Nephron (organoid): ENCODE measurements around the gene BUB3.

Experiments used
- H3K27ac Mint-ChIP-seq, 3 experiments: 2 replicates each; pipeline ENCODE4 v1.8.0; 2020; ENCODE audit warnings: mixed read lengths in 3 of 3, mild to moderate bottlenecking in 2 of 3, moderate library complexity in 1 of 3
- H3K27me3 Mint-ChIP-seq: 2 replicates; pipeline ENCODE4 v1.8.0; 2021; ENCODE audit warnings: low read depth, mild to moderate bottlenecking, moderate library complexity, mixed read lengths
- H3K36me3 Mint-ChIP-seq: 2 replicates; pipeline ENCODE4 v1.8.0; 2020; ENCODE audit warnings: low read depth, mixed read lengths
- H3K4me1 Mint-ChIP-seq: 2 replicates; pipeline ENCODE4 v1.8.0; 2020; ENCODE audit warnings: mixed read lengths
- H3K4me3 Mint-ChIP-seq, 3 experiments: 2 replicates each; pipeline ENCODE4 v1.8.0; 2020; ENCODE audit warnings: mild to moderate bottlenecking in 3 of 3, mixed read lengths in 3 of 3, moderate library complexity in 2 of 3
- H3K9me3 Mint-ChIP-seq: 2 replicates; pipeline ENCODE4 v1.8.0; 2020; ENCODE audit warnings: mixed read lengths
- CTCF ChIP-seq, 3 experiments: fragments of 200-600 bp; sonication (generic); IDR thresholded peaks; one replicate each; pipeline ENCODE4 v1.5.0; 2021; ENCODE audit warnings: antibody characterized with exemption in 3 of 3; ENCODE audit not compliant: unreplicated experiment in 3 of 3

Gene BUB3

GRCh38 chr10:123157210-123157609 is 3.0 kb downstream of the BUB3 start:
- Mint-ChIP-seq H3K27ac (no peak overlapping the region), H3K4me3 (no peak overlapping the region), H3K4me1 (peaks cover 17% of the 10 kb centered on the region), H3K36me3 (peaks cover 54% of the 10 kb centered on the region), H3K27me3 (peaks cover 21% of the 10 kb centered on the region), H3K9me3 (no peaks in the 10 kb centered on the region)
- no peak for TF ChIP-seq CTCF (IDR thresholded peaks at IDR 0.05; ENCODE audit: unreplicated experiment in 3 of 3)

DNA sequence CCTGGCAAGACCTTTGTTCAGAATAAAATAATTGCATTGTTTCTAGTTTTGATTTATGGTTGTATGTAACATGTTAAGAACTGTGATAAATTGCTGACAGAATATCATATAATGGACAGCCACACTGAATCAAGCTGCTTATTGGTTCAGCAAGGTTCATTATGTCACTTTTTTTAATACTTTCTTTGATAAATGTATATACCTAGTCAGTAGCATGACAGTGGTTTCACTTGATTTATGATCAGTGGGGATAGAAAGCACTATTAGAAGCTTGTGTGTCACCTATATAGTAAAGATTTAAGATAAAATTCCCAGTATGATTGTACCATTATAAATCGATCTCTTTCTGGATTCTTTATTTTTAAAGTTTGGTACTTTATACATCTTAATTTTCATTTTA is 4.5 kb downstream of the BUB3 start:
- peak overlapping the region in 2 of 3 experiments; percentile 5 to 9 for H3K4me3 Mint-ChIP-seq
- H3K4me1 Mint-ChIP-seq = peaks cover 17% of the 10 kb centered on the region
- peaks cover 64% of the 10 kb centered on the region for H3K36me3 Mint-ChIP-seq
- TF ChIP-seq CTCF (IDR thresholded peaks at IDR 0.05; ENCODE audit: unreplicated experiment in 3 of 3) = no peak
- no peaks in the 10 kb centered on the region for H3K9me3 Mint-ChIP-seq
- H3K27me3 Mint-ChIP-seq = peaks cover 6% of the 10 kb centered on the region
- H3K27ac Mint-ChIP-seq = no peak overlapping the region

- peaks cover 13% of the 10 kb centered on the region for H3K4me1 Mint-ChIP-seq
- TF ChIP-seq CTCF (IDR thresholded peaks at IDR 0.05; ENCODE audit: unreplicated experiment in 3 of 3) = no peak
- no peaks in the 10 kb centered on the region for H3K9me3 Mint-ChIP-seq
- peaks cover 70% of the 10 kb centered on the region for H3K36me3 Mint-ChIP-seq
- no peak overlapping the region for H3K4me3 Mint-ChIP-seq
- no peak overlapping the region for H3K27ac Mint-ChIP-seq
- no peaks in the 10 kb centered on the region for H3K27me3 Mint-ChIP-seq
Observed at GRCh38 chr10:123160311-123160980, 6.2 kb downstream of the BUB3 start.

DNA sequence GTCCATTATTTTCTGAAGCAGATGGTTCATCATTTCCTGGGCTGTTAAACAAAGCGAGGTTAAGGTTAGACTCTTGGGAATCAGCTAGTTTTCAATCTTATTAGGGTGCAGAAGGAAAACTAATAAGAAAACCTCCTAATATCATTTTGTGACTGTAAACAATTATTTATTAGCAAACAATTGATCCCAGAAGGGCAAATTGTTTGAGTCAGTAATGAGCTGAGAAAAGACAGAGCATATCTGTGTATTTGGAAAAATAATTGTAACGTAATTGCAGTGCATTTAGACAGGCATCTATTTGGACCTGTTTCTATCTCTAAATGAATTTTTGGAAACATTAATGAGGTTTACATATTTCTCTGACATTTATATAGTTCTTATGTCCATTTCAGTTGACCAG is 10.1 kb downstream of the BUB3 start:
- TF ChIP-seq CTCF (IDR thresholded peaks at IDR 0.05; ENCODE audit: unreplicated experiment in 3 of 3) = no peak
- Mint-ChIP-seq H3K27me3 (no peaks in the 10 kb centered on the region), H3K36me3 (peaks cover 69% of the 10 kb centered on the region), H3K27ac (no peak overlapping the region), H3K9me3 (no peaks in the 10 kb centered on the region), H3K4me3 (no peak overlapping the region), H3K4me1 (no peaks in the 10 kb centered on the region)

- no peak for TF ChIP-seq CTCF (IDR thresholded peaks at IDR 0.05; ENCODE audit: unreplicated experiment in 3 of 3)
- H3K4me1 Mint-ChIP-seq = no peaks in the 10 kb centered on the region
Observed at GRCh38 chr10:123165445-123166072, 11.4 kb downstream of the BUB3 start.

GRCh38 chr10:123166618-123167017 is 12.4 kb downstream of the BUB3 start:
- H3K4me1 Mint-ChIP-seq = no peaks in the 10 kb centered on the region
- H3K9me3 Mint-ChIP-seq = no peaks in the 10 kb centered on the region
- no peak overlapping the region for H3K27ac Mint-ChIP-seq

More at GRCh38 chr10:123165445-123166072, 11.4 kb downstream of the BUB3 start:
- Mint-ChIP-seq H3K9me3 (no peaks in the 10 kb centered on the region), H3K27me3 (no peaks in the 10 kb centered on the region), H3K4me3 (no peak overlapping the region), H3K36me3 (peaks cover 62% of the 10 kb centered on the region), H3K27ac (no peak overlapping the region)

More at GRCh38 chr10:123166618-123167017, 12.4 kb downstream of the BUB3 start:
- Mint-ChIP-seq H3K27me3 (no peaks in the 10 kb centered on the region), H3K4me3 (no peak overlapping the region), H3K36me3 (peaks cover 55% of the 10 kb centered on the region)
- no peak for TF ChIP-seq CTCF (IDR thresholded peaks at IDR 0.05; ENCODE audit: unreplicated experiment in 3 of 3)
